Nephron (organoid): ENCODE results near the gene VAV1.

ENCODE experiments used
- H3K27ac Mint-ChIP-seq, 3 experiments: 2 replicates each; pipeline ENCODE4 v1.8.0; 2020; ENCODE audit warnings: mixed read lengths in 3 of 3, mild to moderate bottlenecking in 2 of 3, moderate library complexity in 1 of 3
- H3K27me3 Mint-ChIP-seq: 2 replicates; pipeline ENCODE4 v1.8.0; 2021; ENCODE audit warnings: low read depth, mild to moderate bottlenecking, moderate library complexity, mixed read lengths
- H3K36me3 Mint-ChIP-seq: 2 replicates; pipeline ENCODE4 v1.8.0; 2020; ENCODE audit warnings: low read depth, mixed read lengths
- H3K4me1 Mint-ChIP-seq: 2 replicates; pipeline ENCODE4 v1.8.0; 2020; ENCODE audit warnings: mixed read lengths
- H3K4me3 Mint-ChIP-seq, 3 experiments: 2 replicates each; pipeline ENCODE4 v1.8.0; 2020; ENCODE audit warnings: mild to moderate bottlenecking in 3 of 3, mixed read lengths in 3 of 3, moderate library complexity in 2 of 3
- H3K9me3 Mint-ChIP-seq: 2 replicates; pipeline ENCODE4 v1.8.0; 2020; ENCODE audit warnings: mixed read lengths
- CTCF ChIP-seq, 3 experiments: fragments of 200-600 bp; sonication (generic); IDR thresholded peaks; one replicate each; pipeline ENCODE4 v1.5.0; 2021; ENCODE audit warnings: antibody characterized with exemption in 3 of 3; ENCODE audit not compliant: unreplicated experiment in 3 of 3

The VAV1 gene

GRCh38 chr19:6776999-6777398 is 4.5 kb downstream of the VAV1 start:
- no peak overlapping the region for H3K27ac Mint-ChIP-seq
- no peak overlapping the region for H3K4me3 Mint-ChIP-seq
- H3K9me3 Mint-ChIP-seq: peaks cover 2% of the 10 kb centered on the region
- H3K36me3 Mint-ChIP-seq: no peaks in the 10 kb centered on the region
- H3K27me3 Mint-ChIP-seq: peaks cover 8% of the 10 kb centered on the region
- no peak for TF ChIP-seq CTCF (IDR thresholded peaks at IDR 0.05; ENCODE audit: unreplicated experiment in 3 of 3)
- H3K4me1 Mint-ChIP-seq: peaks cover 4% of the 10 kb centered on the region

- peaks cover 2% of the 10 kb centered on the region for H3K9me3 Mint-ChIP-seq
These were observed 4.9 kb downstream of the VAV1 start for GRCh38 chr19:6777434-6777833.

DNA sequence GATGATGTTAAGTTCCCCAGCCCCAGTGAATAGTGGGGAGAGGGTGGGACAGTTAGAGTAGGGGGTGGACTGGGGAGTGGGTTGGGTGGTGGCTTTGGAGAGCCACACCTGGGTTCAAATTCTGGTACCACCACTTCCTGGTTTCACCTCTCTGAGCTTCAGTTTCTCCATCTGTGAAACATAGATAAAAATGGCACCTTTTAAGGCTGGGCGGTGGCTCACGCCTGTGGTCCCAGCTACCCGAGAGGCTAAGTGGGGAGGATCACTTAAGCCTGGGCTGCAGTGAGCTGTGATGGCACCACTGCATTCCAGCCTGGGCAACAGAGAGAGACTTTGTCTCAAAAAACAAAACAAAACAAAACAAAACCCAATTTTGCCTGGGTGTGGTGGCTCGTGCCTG is 5.9 kb downstream of the VAV1 start:
- peaks cover 8% of the 10 kb centered on the region for H3K27me3 Mint-ChIP-seq

More at GRCh38 chr19:6777434-6777833, 4.9 kb downstream of the VAV1 start:
- Mint-ChIP-seq H3K4me3 (no peak overlapping the region), H3K4me1 (peaks cover 4% of the 10 kb centered on the region), H3K27me3 (peaks cover 8% of the 10 kb centered on the region), H3K36me3 (no peaks in the 10 kb centered on the region), H3K27ac (no peak overlapping the region)
- TF ChIP-seq CTCF (IDR thresholded peaks at IDR 0.05; ENCODE audit: unreplicated experiment in 3 of 3): no peak

DNA sequence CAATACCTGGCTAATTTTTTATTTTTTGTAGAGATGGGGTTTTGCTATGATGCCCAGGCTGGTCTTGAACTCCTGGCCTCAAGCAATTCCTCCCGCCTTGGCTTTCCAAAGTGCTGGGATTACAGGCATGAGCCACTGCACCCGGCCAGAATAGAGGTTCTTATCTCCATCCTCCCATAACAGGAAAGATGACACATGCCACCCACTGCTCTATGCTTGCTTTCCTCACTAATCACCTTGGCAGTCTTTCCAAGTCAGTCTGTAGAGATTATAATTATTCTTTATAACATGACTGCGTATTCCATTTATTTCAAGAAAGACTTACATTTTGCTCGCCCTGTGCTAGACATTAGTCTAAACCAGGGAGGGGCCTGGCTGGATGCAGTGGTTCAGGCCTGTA is 6.7 kb downstream of the VAV1 start:
- TF ChIP-seq CTCF (IDR thresholded peaks at IDR 0.05; ENCODE audit: unreplicated experiment in 3 of 3): no peak
- H3K27ac Mint-ChIP-seq: no peak overlapping the region
- peaks cover 2% of the 10 kb centered on the region for H3K9me3 Mint-ChIP-seq

More for the DNA sequence above, 5.9 kb downstream of the VAV1 start:
- no peak overlapping the region for H3K4me3 Mint-ChIP-seq
- no peak for TF ChIP-seq CTCF (IDR thresholded peaks at IDR 0.05; ENCODE audit: unreplicated experiment in 3 of 3)
- H3K27ac Mint-ChIP-seq: no peak overlapping the region
- H3K4me1 Mint-ChIP-seq: peaks cover 4% of the 10 kb centered on the region
- H3K9me3 Mint-ChIP-seq: peaks cover 2% of the 10 kb centered on the region
- H3K36me3 Mint-ChIP-seq: no peaks in the 10 kb centered on the region

GRCh38 chr19:6787393-6787792 is 14.9 kb downstream of the VAV1 start:
- H3K9me3 Mint-ChIP-seq: peaks cover 18% of the 10 kb centered on the region
- H3K36me3 Mint-ChIP-seq: no peaks in the 10 kb centered on the region
- no peak for TF ChIP-seq CTCF (IDR thresholded peaks at IDR 0.05; ENCODE audit: unreplicated experiment in 3 of 3)
- H3K4me1 Mint-ChIP-seq: no peaks in the 10 kb centered on the region
- no peak overlapping the region for H3K4me3 Mint-ChIP-seq
- peaks cover 9% of the 10 kb centered on the region for H3K27me3 Mint-ChIP-seq
- H3K27ac Mint-ChIP-seq: no peak overlapping the region

More for the DNA sequence above, 6.7 kb downstream of the VAV1 start:
- H3K4me1 Mint-ChIP-seq: peaks cover 4% of the 10 kb centered on the region
- peaks cover 8% of the 10 kb centered on the region for H3K27me3 Mint-ChIP-seq
- H3K36me3 Mint-ChIP-seq: no peaks in the 10 kb centered on the region
- H3K4me3 Mint-ChIP-seq: no peak overlapping the region

- no peak for TF ChIP-seq CTCF (IDR thresholded peaks at IDR 0.05; ENCODE audit: unreplicated experiment in 3 of 3)
- Mint-ChIP-seq H3K27me3 (peaks cover 15% of the 10 kb centered on the region), H3K4me3 (no peak overlapping the region), H3K4me1 (no peaks in the 10 kb centered on the region), H3K27ac (no peak overlapping the region), H3K36me3 (no peaks in the 10 kb centered on the region), H3K9me3 (peaks cover 19% of the 10 kb centered on the region)
These were observed 16.4 kb downstream of the VAV1 start for GRCh38 chr19:6788896-6789295.
